Measurements from ENCODE around the gene RHOXF2B. TPM values are rescaled to one million over a fixed set of nuclear protein-coding genes. Genes with fewer than 3 reads are reported as not detected.

Gene RHOXF2B
- total and polyA plus RNA-seq, 4 donors, result 0.13 TPM; not detected in 3

Other genes with a start within 250 kb of the RHOXF2B start
- gene UPF3B, start 224.7 kb downstream of the RHOXF2B start, total RNA-seq, result 1 to 10 TPM; 3.3 TPM
- 1 to 10 TPM; 4.5 to 4.6 TPM for gene UPF3B, start 224.7 kb downstream of the RHOXF2B start, polyA plus RNA-seq
- gene RNF113A, start 206.0 kb downstream of the RHOXF2B start, total RNA-seq, result 1 to 10 TPM; 6.6 to 7.1 TPM
- 10 to 100 TPM in 1 of 2 donors, 1 to 10 TPM in 1; 9.9 to 10.1 TPM for gene RNF113A, start 206.0 kb downstream of the RHOXF2B start, polyA plus RNA-seq
- 10 to 100 TPM; 27.4 to 53.2 TPM for gene NDUFA1, start 205.9 kb downstream of the RHOXF2B start, total RNA-seq
- gene NDUFA1, start 205.9 kb downstream of the RHOXF2B start, polyA plus RNA-seq, result 100 to 1,000 TPM in 1 of 2 donors, 10 to 100 TPM in 1; 73.4 to 260 TPM
- gene AKAP14, start 181.8 kb downstream of the RHOXF2B start, total RNA-seq, result not detected
- not detected for gene AKAP14, start 181.8 kb downstream of the RHOXF2B start, polyA plus RNA-seq
- gene NKAP, start 133.9 kb downstream of the RHOXF2B start, total RNA-seq, result 1 to 10 TPM; 2.9 to 3.3 TPM
- 1 to 10 TPM; 2.4 TPM for gene NKAP, start 133.9 kb downstream of the RHOXF2B start, polyA plus RNA-seq
- gene RHOXF1, start 38.2 kb upstream of the RHOXF2B start, total RNA-seq, result not detected
- gene RHOXF1, start 38.2 kb upstream of the RHOXF2B start, polyA plus RNA-seq, result not detected
- not detected for gene RHOXF2, start 80.9 kb upstream of the RHOXF2B start, total RNA-seq
- not detected for gene RHOXF2, start 80.9 kb upstream of the RHOXF2B start, polyA plus RNA-seq
- 10 to 100 TPM; 15.4 to 18.1 TPM for gene ZBTB33, start 173.1 kb upstream of the RHOXF2B start, total RNA-seq
- gene ZBTB33, start 173.1 kb upstream of the RHOXF2B start, polyA plus RNA-seq, result 1 to 10 TPM; 6.1 to 7.7 TPM
- gene TMEM255A, start 233.8 kb upstream of the RHOXF2B start, total RNA-seq, result not detected
- gene TMEM255A, start 233.8 kb upstream of the RHOXF2B start, polyA plus RNA-seq, result under 1 TPM in 1 of 2 donors, not detected in 1; 0.08 TPM

Data from liver (tissue), 4 donors.